ENCODE measurements around the gene FEV. TPM values are rescaled to one million over a fixed set of nuclear protein-coding genes. Genes with fewer than 3 reads are reported as not detected.

The FEV gene
- polyA plus RNA-seq, 3 donors, result 0.17 TPM; not detected in 2

DNA sequence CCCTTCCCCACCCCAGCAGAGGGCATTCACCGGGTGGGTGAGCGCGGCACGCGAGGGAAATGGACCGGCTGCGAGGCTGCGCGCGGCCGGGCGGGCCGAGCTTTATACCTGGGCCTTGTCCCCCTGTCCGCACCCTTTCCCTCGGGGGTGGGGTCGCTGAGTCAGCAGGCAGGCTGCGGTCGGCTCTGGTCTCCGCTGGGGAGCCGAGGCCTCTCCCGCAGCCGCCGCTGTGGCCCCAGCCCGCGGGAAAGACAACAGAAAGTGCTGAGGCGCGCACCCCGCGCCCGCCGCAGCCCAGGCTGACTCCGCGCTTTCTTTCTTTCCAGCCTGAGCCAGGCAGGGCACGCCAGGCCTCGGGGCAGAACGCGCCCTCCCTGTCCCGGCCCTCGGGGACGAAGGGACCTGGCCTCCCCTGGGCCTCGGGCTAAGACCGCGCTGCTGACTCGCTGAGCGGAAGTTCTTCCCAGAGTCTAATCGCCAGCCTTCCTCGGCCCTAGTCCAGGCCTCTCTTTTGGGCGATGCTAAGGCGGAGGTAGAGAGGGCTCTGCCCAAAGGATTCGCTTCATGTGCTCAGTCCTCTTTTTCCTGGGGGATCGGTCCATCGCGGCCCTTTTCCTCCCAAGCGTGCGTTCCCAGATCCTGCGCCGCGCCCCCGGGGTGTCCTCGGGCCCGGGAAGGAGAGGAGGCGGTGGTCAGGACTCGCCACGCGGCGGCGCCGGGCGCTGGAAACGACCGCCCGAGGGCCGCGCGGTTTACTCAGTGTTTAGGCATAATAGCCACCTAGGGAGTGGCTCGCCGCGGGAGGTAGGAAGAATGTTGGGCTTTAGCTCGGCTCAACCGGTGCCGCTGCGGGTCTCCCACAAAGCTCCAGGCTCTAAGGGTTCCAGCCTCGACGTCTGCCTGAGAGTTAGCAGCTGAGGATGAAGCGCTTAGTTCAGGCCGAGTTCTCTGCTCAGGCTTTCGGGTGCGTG is 8.6 kb upstream of the FEV start, which contains the start of gene CRYBA2:
Gene CRYBA2, minus strand, starts transcription at position 78 of the 971 bp plus-strand sequence. CDS start 246 bp downstream, outside the sequence.
- DNase-seq, result no peak

GRCh38 chr2:218992703-218993344 is 7.8 kb upstream of the FEV start:
- no peak for DNase-seq

DNA sequence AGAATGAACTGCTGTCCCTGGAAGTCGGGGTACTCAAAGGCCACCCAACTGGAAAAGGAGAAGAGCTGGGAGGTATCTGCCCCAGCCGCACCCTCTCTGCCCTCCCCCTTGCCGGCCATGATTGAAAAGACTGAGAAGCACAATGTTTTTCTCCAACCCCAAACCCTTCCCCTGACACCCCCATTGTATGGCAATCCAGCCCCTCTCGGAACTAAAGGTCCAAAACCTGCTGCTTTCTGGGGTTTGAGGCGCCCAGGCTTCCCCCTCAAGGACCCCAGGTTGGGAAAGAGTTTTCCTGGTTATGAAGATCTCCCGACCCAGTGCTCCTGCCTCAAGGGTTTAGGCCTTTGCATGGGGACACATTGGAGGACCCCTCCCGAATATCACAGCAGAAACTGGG is 7.2 kb upstream of the FEV start:
- no peak for DNase-seq

DNA sequence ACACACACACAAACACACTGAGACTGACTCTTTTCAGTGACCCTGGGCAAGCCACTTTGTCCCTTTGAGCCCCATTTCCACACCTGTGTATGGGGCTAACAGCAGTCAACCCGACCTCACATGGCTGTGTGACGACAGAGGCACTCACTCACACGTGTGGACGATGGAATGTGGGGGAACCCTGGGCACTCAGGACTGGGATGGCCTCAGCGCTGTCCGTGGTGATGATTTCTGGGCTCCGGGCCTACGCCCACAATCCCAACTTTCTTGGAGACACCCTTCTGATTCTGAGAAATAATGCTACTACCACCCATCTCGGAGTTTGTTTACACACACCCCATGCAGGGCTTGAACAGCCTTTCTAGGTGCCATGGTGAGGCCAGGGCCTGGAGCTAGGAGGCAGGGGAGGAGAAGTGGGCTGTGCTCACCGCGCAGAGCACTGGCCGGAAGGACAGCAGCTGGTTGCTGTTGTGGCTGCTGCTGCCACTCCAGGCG is 6.7 kb upstream of the FEV start:
- DNase-seq, result no peak

- DNase-seq, result no peak
These were observed 5.6 kb upstream of the FEV start for GRCh38 chr2:218990612-218991011.

- no peak for DNase-seq
These were observed 5.1 kb upstream of the FEV start for GRCh38 chr2:218990052-218990451.

DNA sequence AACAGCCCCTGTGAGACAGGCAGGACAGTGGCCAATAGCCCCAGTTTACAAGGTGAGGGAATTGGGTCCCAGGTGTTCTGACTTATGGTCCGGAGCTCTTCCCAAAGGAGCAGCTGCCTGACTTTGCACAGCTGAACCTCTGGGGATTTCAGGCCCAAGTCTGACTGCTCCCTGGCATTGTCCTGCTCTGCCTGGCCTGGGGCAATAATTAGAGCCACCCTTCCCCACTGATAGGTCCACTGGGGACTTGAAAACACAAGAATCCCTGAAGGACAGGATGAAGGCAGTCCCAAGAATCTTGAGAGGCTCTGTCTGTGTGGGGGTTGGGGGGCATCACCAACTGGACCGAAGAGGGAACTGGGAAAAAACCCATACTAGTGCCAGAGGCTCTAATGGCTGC is 3.7 kb upstream of the FEV start:
- no peak for DNase-seq

GRCh38 chr2:218988164-218988563 is 3.2 kb upstream of the FEV start:
- no peak for DNase-seq

DNA sequence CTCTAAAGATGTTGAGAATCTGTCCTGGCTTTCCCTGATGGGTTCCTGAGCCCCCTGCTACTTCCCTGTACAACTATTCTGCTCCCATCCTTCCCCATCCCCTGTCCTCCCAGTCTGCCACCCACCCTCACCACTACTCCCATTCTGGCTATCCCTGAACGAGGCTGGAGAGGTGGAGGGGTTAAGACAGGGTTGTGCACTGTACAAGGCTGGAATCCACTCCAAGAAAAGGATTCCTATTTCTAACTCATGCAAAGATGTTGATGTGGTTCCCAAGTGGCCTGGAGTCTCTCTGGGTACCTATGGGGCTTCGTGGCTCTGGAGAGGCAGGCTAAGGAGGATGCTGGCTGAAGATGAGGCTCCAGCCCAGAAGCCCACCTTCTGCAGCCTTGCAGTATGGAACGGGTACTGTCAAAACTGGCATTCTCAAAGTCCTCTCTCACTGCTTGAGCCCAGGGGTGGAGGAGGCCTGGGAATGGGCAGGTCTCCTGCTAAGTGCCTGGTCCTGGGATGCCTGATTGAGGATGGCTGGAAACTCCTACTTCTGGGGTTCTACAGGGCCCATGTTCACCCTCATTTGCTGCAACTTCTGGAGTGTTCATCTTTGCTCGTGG is 1.3 kb upstream of the FEV start:
- DNase-seq, result no peak

GRCh38 chr2:218985325-218986091 is 524 bp upstream of the FEV start:
- DNase-seq, result no peak

GRCh38 chr2:218984239-218985020 is 554 bp downstream of the FEV start:
- DNase-seq, result no peak

DNA sequence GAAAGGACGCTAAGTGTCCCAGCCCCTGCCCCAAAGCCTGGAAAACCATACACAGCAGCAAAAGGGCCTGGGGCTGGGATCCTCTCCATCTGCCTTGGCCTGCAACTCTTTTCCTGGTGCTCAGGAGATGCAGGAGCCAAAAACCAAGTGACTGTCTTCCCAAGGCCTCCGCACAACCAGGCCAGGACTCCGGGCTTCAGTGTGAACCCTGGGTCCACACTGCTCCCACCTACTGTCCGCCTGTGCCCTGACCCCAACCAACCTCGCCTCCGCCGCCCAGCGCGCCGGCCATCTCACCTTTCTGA is 1.1 kb downstream of the FEV start:
- no peak for DNase-seq

DNA sequence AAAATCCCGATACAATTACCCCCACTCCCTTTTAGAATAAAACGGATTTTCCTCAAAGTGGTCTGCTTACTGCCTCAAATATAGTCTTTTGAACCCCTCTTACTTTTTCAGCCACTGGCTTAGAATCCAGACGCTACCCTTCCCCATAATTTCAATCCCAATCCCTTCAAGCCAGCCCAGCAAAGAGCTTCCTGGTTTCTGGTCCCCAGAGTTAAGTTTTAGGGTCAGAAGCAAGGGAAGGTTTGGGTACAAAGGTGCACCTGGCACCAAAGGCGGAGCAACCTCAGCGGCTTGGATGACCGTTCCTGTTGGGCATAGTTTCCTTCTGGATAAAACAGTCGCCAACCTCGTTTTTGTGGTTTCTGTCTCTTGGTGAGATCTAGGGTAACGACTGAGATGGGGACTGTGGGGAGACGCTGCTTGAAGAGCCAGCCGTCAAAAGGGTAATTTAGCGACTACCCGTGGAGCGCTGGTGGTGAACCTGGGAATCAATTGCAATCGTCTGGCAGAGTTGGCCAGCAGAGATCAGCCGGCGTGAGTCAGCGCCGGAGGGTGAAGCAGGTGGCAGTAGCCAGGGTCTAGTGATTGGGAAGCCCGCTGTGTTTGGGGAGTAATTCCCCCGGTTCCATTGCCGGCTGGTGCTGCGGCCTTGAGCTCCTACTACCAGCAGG is 1.6 kb downstream of the FEV start:
- no peak for DNase-seq

- DNase-seq, result no peak
These were observed 2.3 kb downstream of the FEV start for GRCh38 chr2:218982586-218983262.

DNA sequence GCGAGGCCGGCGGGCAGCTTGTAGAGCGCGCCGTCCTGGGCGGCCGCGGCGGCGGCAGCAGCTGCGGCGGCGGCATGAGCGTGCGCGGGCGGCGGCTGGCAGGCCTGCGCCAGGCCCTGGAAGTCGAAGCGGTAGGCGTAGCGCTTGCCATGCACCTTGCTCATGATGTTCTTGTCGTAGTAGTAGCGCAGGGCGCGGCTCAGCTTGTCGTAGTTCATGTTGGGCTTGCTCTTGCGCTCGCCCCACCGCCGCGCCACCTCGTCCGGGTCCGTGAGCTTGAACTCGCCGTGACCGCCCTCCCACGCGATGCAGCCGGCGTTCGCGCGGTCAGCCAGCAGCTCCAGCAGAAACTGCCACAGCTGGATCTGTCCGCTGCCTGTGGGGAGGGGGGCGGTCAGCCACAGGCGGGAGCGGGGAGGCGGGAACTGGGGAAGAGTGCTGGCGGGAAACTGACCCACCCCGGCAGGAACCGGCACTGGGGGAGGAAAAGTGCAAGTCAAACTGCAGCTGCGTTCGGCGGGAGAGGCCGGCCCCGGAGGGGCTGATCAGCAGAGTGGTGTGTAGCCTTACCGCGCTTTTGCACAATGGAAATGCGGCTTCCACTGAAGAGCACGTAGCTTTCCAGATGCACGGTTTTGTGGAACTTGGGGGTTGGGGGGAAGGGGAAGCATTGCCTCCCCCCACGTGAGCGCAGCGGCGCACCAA is 3.0 kb downstream of the FEV start:
- DNase-seq, result no peak

GRCh38 chr2:218981390-218981880 is 3.5 kb downstream of the FEV start:
- DNase-seq, result no peak

- DNase-seq, result no peak
These were observed 4.1 kb downstream of the FEV start for GRCh38 chr2:218980735-218981389.

All from renal pelvis (tissue), 4 donors.